HepG2 (cell line): Measurements from ENCODE around the gene MAPKAPK3. TPM values are rescaled to one million over a fixed set of nuclear protein-coding genes. Genes with fewer than 3 reads are reported as not detected.

Source experiments
- ATAC-seq: fragments of 200-7000 bp; cut with Tn5 transposase; 3 replicates; pipeline ENCODE4 v1.9.1; 2020; ENCODE audit warnings: mild to moderate bottlenecking, moderate library complexity
- BruUV-seq: library from RNA; stranded (reverse); fragments of 400-500 nt; replicated peaks from 2 replicates; lab custom pipeline; 2021; lab: Mats Ljungman, UMichigan
- CTCF ChIA-PET: fragments of 300-600 bp; formaldehyde crosslinking; extraction: SDS; loops from one replicate; lab custom pipeline; 2021; ENCODE audit warnings: low total read pairs, inconsistent platforms, low intra/inter-chr PET ratio; lab: Yijun Ruan, JAX
- POLR2A ChIA-PET: fragments of 350-600 bp; sonication (Branson Sonifier 250); formaldehyde crosslinking; loops from one replicate; lab custom pipeline; 2020; ENCODE audit warnings: antibody characterized with exemption, inconsistent platforms; lab: Yijun Ruan, JAX
- DNase-seq: peaks from one replicate; pipeline ENCODE4 v3.0.0-alpha.2; 2015; ENCODE audit warnings: low spot score
- FAIRE-seq: peaks from 3 replicates; lab custom pipeline; 2011; peaks lifted over from hg19 to GRCh38; lab: Jason Lieb, UNC
- H2AFZ ChIP-seq: one replicate; pipeline ENCODE4 v1.6.1; 2011; ENCODE audit warnings: low read length, inconsistent platforms
- H3K27ac ChIP-seq: fragments of 300-600 bp; 3 replicates; pipeline ENCODE4 v1.8.0; 2011; ENCODE audit warnings: mixed run types, mild to moderate bottlenecking, mixed read lengths, low read length, inconsistent platforms; ENCODE audit not compliant: insufficient read depth; ENCODE audit errors: extremely low read length
- H3K27me3 ChIP-seq, 2 experiments: fragments of 200-600 bp in 1 of 2; 2 replicates in 1 of 2; 3 replicates in 1 of 2; pipeline versions ENCODE4 v1.6.0 to v1.8.0; 2011; ENCODE audit warnings: low read length in 2 of 2, mild to moderate bottlenecking in 2 of 2, moderate library complexity in 2 of 2, inconsistent platforms in 1 of 2; ENCODE audit not compliant: insufficient read depth in 2 of 2, control insufficient read depth in 1 of 2
- H3K36me3 ChIP-seq, 2 experiments: fragments of 200-600 bp in 1 of 2; replicated peaks in 1 of 2; 2 replicates in 1 of 2; 3 replicates in 1 of 2; pipeline versions ENCODE4 v1.5.1 to v1.8.0; 2011; ENCODE audit warnings: low read length in 2 of 2, inconsistent platforms in 1 of 2; ENCODE audit not compliant: insufficient read depth in 2 of 2, control insufficient read depth in 1 of 2
- H3K4me1 ChIP-seq: 2 replicates; pipeline ENCODE4 v1.5.1; 2012; ENCODE audit warnings: low read length, inconsistent platforms; ENCODE audit not compliant: insufficient read depth
- H3K4me2 ChIP-seq: 2 replicates; pipeline ENCODE4 v1.6.0; 2011; ENCODE audit warnings: low read depth, low read length, inconsistent platforms
- H3K4me3 ChIP-seq, 3 experiments: fragments of 200-600 bp in 1 of 3; sonication (generic), shearing (Covaris generic) in 1 of 3; replicated peaks in 1 of 3; 2 replicates each; pipeline ENCODE4 v1.5.1; 2011 to 2016; ENCODE audit warnings: low read length in 3 of 3, inconsistent platforms in 2 of 3, low read depth in 2 of 3, mild to moderate bottlenecking in 2 of 3, control low read depth in 1 of 3, mixed read lengths in 1 of 3; ENCODE audit not compliant: insufficient read depth in 1 of 3
- H3K79me2 ChIP-seq: one replicate; pipeline ENCODE4 v1.6.1; 2011; ENCODE audit warnings: low read length, inconsistent platforms; ENCODE audit not compliant: insufficient read depth
- H3K9ac ChIP-seq: 2 replicates; pipeline ENCODE4 v1.6.0; 2011; ENCODE audit warnings: mild to moderate bottlenecking, low read depth, low read length, inconsistent platforms; ENCODE audit not compliant: insufficient read depth
- H3K9me3 ChIP-seq: 2 replicates; pipeline ENCODE4 v1.5.1; 2012; ENCODE audit warnings: mild to moderate bottlenecking, low read length
- H4K20me1 ChIP-seq: 2 replicates; pipeline ENCODE4 v1.6.0; 2011; ENCODE audit warnings: inconsistent platforms, mild to moderate bottlenecking, low read length, moderate library complexity; ENCODE audit not compliant: insufficient read depth
- KDM1A ChIP-seq: IDR thresholded peaks from 2 replicates; pipeline ENCODE4 v1.6.1; 2016; ENCODE audit warnings: missing compliant biosample characterization
- PCBP1 ChIP-seq: fragments of 200-400 bp; formaldehyde crosslinking; IDR thresholded peaks from 2 replicates; pipeline ENCODE4 v1.6.1; 2017; ENCODE audit warnings: mild to moderate bottlenecking, low read depth, low read length, borderline replicate concordance
- POLR2AphosphoS5 ChIP-seq: IDR thresholded peaks from 2 replicates; pipeline ENCODE4 v1.6.1; 2012; ENCODE audit warnings: low read depth, low read length
- ZNF768 ChIP-seq: sonication (generic); formaldehyde crosslinking; IDR thresholded peaks from 2 replicates; pipeline ENCODE4 v1.4.0; 2020; ENCODE audit warnings: missing genetic modification reagents
- WGBS: methylation state at CpG from one replicate; pipeline ENCODE4 v1.1.6; 2017; ENCODE audit warnings: low lambda C conversion rate; 5-methylcytosine and 5-hydroxymethylcytosine counted together
- in situ Hi-C: cut with HindIII; loops from 2 replicates; pipeline ENCODE4 v1.10.0; 2017; ENCODE audit warnings: low pct_unique_long_range_greater_than_20kb; ENCODE audit not compliant: extremely low pct_ligation_motif_present
- intact Hi-C: fragments of 100-400 bp; cut with micrococcal nuclease; formaldehyde crosslinking; loops from one replicate; pipeline ENCODE4 v1.10.0; 2022; ENCODE audit not compliant: unreplicated experiment
- polyA plus RNA-seq, 8 experiments: library from polyadenylated mRNA; depleted of rRNA in 3 of 8; stranded (reverse) in 7 of 8; unstranded in 1 of 8; fragments of >200 nt; fragmentation: Illumina TruSeq in 4 of 8; extraction: Trizol in 4 of 8; gene quantifications; 2 replicates each; pipeline versions ENCODE4 v1.2.1 to v1.2.3, GENCODE V29; 2011 to 2016; ENCODE audit warnings: low read depth in 4 of 8, missing spikeins in 1 of 8, mixed read lengths in 1 of 8; ENCODE audit not compliant: insufficient read depth in 1 of 8
- total RNA-seq, 5 experiments: library from RNA; depleted of rRNA; stranded (reverse); fragments of >200 nt; fragmentation: Illumina TruSeq; extraction: Trizol; gene quantifications; 2 replicates each; pipeline ENCODE4 v1.2.3, GENCODE V29; 2016; ENCODE audit warnings: low read depth in 1 of 5
- TF ChIP-seq, protein P1 (sequence below): sonication (generic); formaldehyde crosslinking; IDR thresholded peaks from 2 replicates; pipeline ENCODE4 v1.4.0; 2020; ENCODE audit warnings: missing genetic modification reagents

The MAPKAPK3 gene
- total and polyA plus RNA-seq, 2 of the 13 experiments (the other 11 are each of a cell fraction or from before 2014, with no cell fraction given) = 39.9 to 41.2 TPM

- peak overlapping the region in 2 of 3 experiments; percentile 82 to 84; a peak in 3 of 6 replicates for H3K4me3 ChIP-seq
- BruUV-seq = no TSS peak
- WGBS = 88% methylated on average over 3 of the region's 5 CpGs
- no peaks in the 10 kb centered on the region; a peak in 2 of 5 replicates for H3K36me3 ChIP-seq
- H3K4me2 ChIP-seq = peak overlapping the region; percentile 80
- DNase-seq (no peak), ATAC-seq (no peak), FAIRE-seq (no peak)
- POLR2A ChIA-PET = interaction anchor here (1.4 to 3.3 kb wide), 6 partner anchors 18 to 46 kb away, joined by 4 to 64 read pairs (median 24); partner anchors contain the start of genes CISH and MAPKAPK3
- CTCF ChIA-PET = interaction anchor here (7.2 kb wide), 1 partner anchor 43 kb away, joined by 182 read pairs; the partner anchor contains the start of genes CISH and MAPKAPK3
- H2AFZ ChIP-seq = no peak overlapping the region
- H3K9me3 ChIP-seq = no peaks in the 10 kb centered on the region
- H4K20me1 ChIP-seq = no peaks in the 10 kb centered on the region
- peak overlapping the region; percentile 80; the same call in 1 of the 2 replicates for H3K9ac ChIP-seq
- intact Hi-C loops (no loop called here), in situ Hi-C loops (loop anchor here (5.0 kb wide), 3 partner anchors 42 to 812 kb away; partner anchors contain the start of gene CISH)
- H3K79me2 ChIP-seq = no peaks in the 10 kb centered on the region
- H3K27me3 ChIP-seq = peaks cover 4 to 7% of the 10 kb centered on the region in 2 experiments; a peak in 2 of 5 replicates
- H3K4me1 ChIP-seq = peaks cover 57% of the 10 kb centered on the region
- no peak overlapping the region for H3K27ac ChIP-seq
- TF ChIP-seq KDM1A (CRISPR knock-in tag) (no peak), POLR2AphosphoS5 (peak; percentile 20; the same call in 1 of the 2 replicates)
Observed at GRCh38 chr3:50570508-50571279, 46.3 kb upstream of the MAPKAPK3 start.

GRCh38 chr3:50571486-50571885 is 45.5 kb upstream of the MAPKAPK3 start:
- WGBS = 5% methylated on average over 3 of the region's 4 CpGs
- Histone ChIP-seq H3K4me3 (no peak overlapping the region), H3K36me3 (no peaks in the 10 kb centered on the region; a peak in 2 of 5 replicates), H3K9ac (no peak overlapping the region), H3K4me1 (peaks cover 54% of the 10 kb centered on the region), H2AFZ (no peak overlapping the region), H3K79me2 (no peaks in the 10 kb centered on the region), H3K9me3 (no peaks in the 10 kb centered on the region), H3K27me3 (peaks cover 4 to 7% of the 10 kb centered on the region in 2 experiments; a peak in 2 of 5 replicates), H3K27ac (no peak overlapping the region), H3K4me2 (no peak overlapping the region), H4K20me1 (no peaks in the 10 kb centered on the region)
- intact Hi-C loops (no loop called here), in situ Hi-C loops (loop anchor here (5.0 kb wide), 3 partner anchors 41 to 811 kb away; partner anchors contain the start of gene CISH)
- BruUV-seq = no TSS peak
- no peak for DNase-seq
- FAIRE-seq = no peak
- no peak for ATAC-seq
- POLR2A ChIA-PET = interaction anchor here (1.4 to 3.3 kb wide), 3 partner anchors 17 to 45 kb away, joined by 4 to 64 read pairs (median 12); partner anchors contain the start of gene CISH
- CTCF ChIA-PET = interaction anchor here (1.5 to 7.2 kb wide), 2 partner anchors 42 to 81 kb away, joined by 4 to 182 read pairs; partner anchors contain the start of genes CISH and MAPKAPK3
- TF ChIP-seq, protein P1, sequence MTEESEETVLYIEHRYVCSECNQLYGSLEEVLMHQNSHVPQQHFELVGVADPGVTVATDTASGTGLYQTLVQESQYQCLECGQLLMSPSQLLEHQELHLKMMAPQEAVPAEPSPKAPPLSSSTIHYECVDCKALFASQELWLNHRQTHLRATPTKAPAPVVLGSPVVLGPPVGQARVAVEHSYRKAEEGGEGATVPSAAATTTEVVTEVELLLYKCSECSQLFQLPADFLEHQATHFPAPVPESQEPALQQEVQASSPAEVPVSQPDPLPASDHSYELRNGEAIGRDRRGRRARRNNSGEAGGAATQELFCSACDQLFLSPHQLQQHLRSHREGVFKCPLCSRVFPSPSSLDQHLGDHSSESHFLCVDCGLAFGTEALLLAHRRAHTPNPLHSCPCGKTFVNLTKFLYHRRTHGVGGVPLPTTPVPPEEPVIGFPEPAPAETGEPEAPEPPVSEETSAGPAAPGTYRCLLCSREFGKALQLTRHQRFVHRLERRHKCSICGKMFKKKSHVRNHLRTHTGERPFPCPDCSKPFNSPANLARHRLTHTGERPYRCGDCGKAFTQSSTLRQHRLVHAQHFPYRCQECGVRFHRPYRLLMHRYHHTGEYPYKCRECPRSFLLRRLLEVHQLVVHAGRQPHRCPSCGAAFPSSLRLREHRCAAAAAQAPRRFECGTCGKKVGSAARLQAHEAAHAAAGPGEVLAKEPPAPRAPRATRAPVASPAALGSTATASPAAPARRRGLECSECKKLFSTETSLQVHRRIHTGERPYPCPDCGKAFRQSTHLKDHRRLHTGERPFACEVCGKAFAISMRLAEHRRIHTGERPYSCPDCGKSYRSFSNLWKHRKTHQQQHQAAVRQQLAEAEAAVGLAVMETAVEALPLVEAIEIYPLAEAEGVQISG (CRISPR knock-in tag) = no peak
- TF ChIP-seq PCBP1 (no peak), ZNF768 (CRISPR knock-in tag) (peak; percentile 84)
